ENCODE data around the gene GAB2.
"Not testable (repeated sequence)": the region's sequence is repeated elsewhere in the genome, so short reads cannot be mapped to it uniquely, and the experiment has no call there.

Gene GAB2

GRCh38 chr11:78237293-78238046 lies 180.2 kb downstream of the GAB2 start:
- Mint-ChIP-seq H3K27ac (no peak overlapping the region), H3K4me1 (peaks cover 18% of the 10 kb centered on the region), H3K4me3 (no peak overlapping the region), H3K36me3 (ENCODE audit: low read depth) (peaks cover 49% of the 10 kb centered on the region), H3K9me3 (peaks cover 39% of the 10 kb centered on the region), H3K27me3 (ENCODE audit: low read depth) (no peaks in the 10 kb centered on the region)
- TF ChIP-seq CTCF (IDR thresholded peaks at IDR 0.05; ENCODE audit: unreplicated experiment in 3 of 3): no peak

- no peak for TF ChIP-seq CTCF (IDR thresholded peaks at IDR 0.05; ENCODE audit: unreplicated experiment in 3 of 3)
- peaks cover 34% of the 10 kb centered on the region for H3K4me1 Mint-ChIP-seq
- H3K4me3 Mint-ChIP-seq: no peak overlapping the region
- no peaks in the 10 kb centered on the region for H3K27me3 Mint-ChIP-seq (ENCODE audit: low read depth)
- peak overlapping the region; percentile 45 to 92 (median 62) for H3K27ac Mint-ChIP-seq
- peaks cover 31% of the 10 kb centered on the region for H3K36me3 Mint-ChIP-seq (ENCODE audit: low read depth)
- peaks cover 23% of the 10 kb centered on the region for H3K9me3 Mint-ChIP-seq
These were observed 183.6 kb downstream of the GAB2 start for GRCh38 chr11:78234006-78234405.

GRCh38 chr11:78233046-78233445 lies 184.6 kb downstream of the GAB2 start:
- Mint-ChIP-seq H3K27ac (peak overlapping the region in 1 of 3 experiments; percentile 92), H3K4me1 (peaks cover 44% of the 10 kb centered on the region), H3K36me3 (ENCODE audit: low read depth) (peaks cover 26% of the 10 kb centered on the region), H3K9me3 (peaks cover 18% of the 10 kb centered on the region)
- not testable (repeated sequence) for H3K27me3 Mint-ChIP-seq (ENCODE audit: low read depth); H3K4me3 Mint-ChIP-seq

GRCh38 chr11:78231962-78232501 lies 185.6 kb downstream of the GAB2 start:
- peaks cover 15% of the 10 kb centered on the region for H3K36me3 Mint-ChIP-seq (ENCODE audit: low read depth)
- H3K9me3 Mint-ChIP-seq: peaks cover 8% of the 10 kb centered on the region
- no peak for TF ChIP-seq CTCF (IDR thresholded peaks at IDR 0.05; ENCODE audit: unreplicated experiment in 3 of 3)
- H3K4me1 Mint-ChIP-seq: peaks cover 47% of the 10 kb centered on the region
- H3K27me3 Mint-ChIP-seq (ENCODE audit: low read depth): no peaks in the 10 kb centered on the region
- peak overlapping the region in 1 of 3 experiments; percentile 9 for H3K4me3 Mint-ChIP-seq
- H3K27ac Mint-ChIP-seq: peak overlapping the region; percentile 78 to 92 (median 78)

- no peak overlapping the region for H3K4me3 Mint-ChIP-seq
- no peak for TF ChIP-seq CTCF (IDR thresholded peaks at IDR 0.05; ENCODE audit: unreplicated experiment in 3 of 3)
- H3K27ac Mint-ChIP-seq: peak overlapping the region in 1 of 3 experiments; percentile 92
- peaks cover 42% of the 10 kb centered on the region for H3K4me1 Mint-ChIP-seq
- H3K36me3 Mint-ChIP-seq (ENCODE audit: low read depth): peaks cover 3% of the 10 kb centered on the region
- H3K27me3 Mint-ChIP-seq (ENCODE audit: low read depth): no peaks in the 10 kb centered on the region
- H3K9me3 Mint-ChIP-seq: no peaks in the 10 kb centered on the region
These were observed 187.3 kb downstream of the GAB2 start for GRCh38 chr11:78230161-78230877.

GRCh38 chr11:78229106-78229505 lies 188.5 kb downstream of the GAB2 start:
- Mint-ChIP-seq H3K36me3 (ENCODE audit: low read depth) (peaks cover 12% of the 10 kb centered on the region), H3K4me3 (no peak overlapping the region), H3K27me3 (ENCODE audit: low read depth) (no peaks in the 10 kb centered on the region), H3K27ac (no peak overlapping the region), H3K9me3 (no peaks in the 10 kb centered on the region), H3K4me1 (peaks cover 40% of the 10 kb centered on the region)
- no peak for TF ChIP-seq CTCF (IDR thresholded peaks at IDR 0.05; ENCODE audit: unreplicated experiment in 3 of 3)

All from nephron (organoid).